Choroid plexus epithelial cell (primary cell): Measurements from ENCODE around the gene ZBTB4.

ENCODE experiments used
- DNase-seq: peaks from one replicate; pipeline ENCODE4 v3.0.0-alpha.2; 2010; ENCODE audit warnings: low read depth
- H3K4me3 ChIP-seq: 2 replicates; pipeline ENCODE4 v1.5.1; 2011; ENCODE audit warnings: low read depth, mild to moderate bottlenecking, control low read depth, low read length, moderate library complexity
- CTCF ChIP-seq: conservative IDR thresholded peaks from 2 replicates; pipeline ENCODE4 v1.5.1; 2011; ENCODE audit warnings: low read depth, mild to moderate bottlenecking, control low read depth, inconsistent platforms, low read length, moderate library complexity

ZBTB4 gene

GRCh38 chr17:7502987-7503386 is 23.6 kb upstream of the ZBTB4 start:
- H3K4me3 ChIP-seq = no peak overlapping the region
- no peak for DNase-seq

GRCh38 chr17:7502171-7502847 is 22.9 kb upstream of the ZBTB4 start:
- H3K4me3 ChIP-seq = no peak overlapping the region
- DNase-seq = no peak

More at GRCh38 chr17:7502987-7503386, 23.6 kb upstream of the ZBTB4 start:
- peak; percentile 48 for TF ChIP-seq CTCF

GRCh38 chr17:7501729-7502128 is 22.3 kb upstream of the ZBTB4 start:
- TF ChIP-seq CTCF = no peak
- no peak for DNase-seq
- H3K4me3 ChIP-seq = no peak overlapping the region

More at GRCh38 chr17:7502171-7502847, 22.9 kb upstream of the ZBTB4 start:
- TF ChIP-seq CTCF = no peak

- TF ChIP-seq CTCF = no peak
- no peak overlapping the region for H3K4me3 ChIP-seq
- no peak for DNase-seq
Measured at GRCh38 chr17:7499161-7499560, 19.7 kb upstream of the ZBTB4 start.

- H3K4me3 ChIP-seq = no peak overlapping the region
- DNase-seq = no peak
- TF ChIP-seq CTCF = no peak
Measured at GRCh38 chr17:7497636-7498035, 18.2 kb upstream of the ZBTB4 start.

- H3K4me3 ChIP-seq = no peak overlapping the region
- no peak for DNase-seq
- TF ChIP-seq CTCF = no peak
Measured at GRCh38 chr17:7497228-7497627, 17.8 kb upstream of the ZBTB4 start.
